EH (cell line): ENCODE results near the gene MSN.
"Not testable (repeated sequence)": the region's sequence is repeated elsewhere in the genome, so short reads cannot be mapped to it uniquely, and the experiment has no call there.

Experiments
- DNase-seq: peaks from one replicate; pipeline ENCODE4 v3.0.0-alpha.2; 2015; ENCODE audit warnings: low read depth

MSN gene

GRCh38 chrX:65667503-65668376 lies at the start of gene MSN:
MSN (plus strand) TSS chrX:65667654; CDS start chrX:65667842, 188 bp downstream.
- peak; percentile 77 for DNase-seq

- DNase-seq = not testable (repeated sequence)
Observed at GRCh38 chrX:65620096-65620705, 47.3 kb upstream of the MSN start.

- DNase-seq = no peak
Observed at GRCh38 chrX:65630771-65631170, 36.7 kb upstream of the MSN start.

- DNase-seq = no peak
Observed at GRCh38 chrX:65633826-65634225, 33.6 kb upstream of the MSN start.

GRCh38 chrX:65634732-65635131 lies 32.7 kb upstream of the MSN start:
- no peak for DNase-seq

GRCh38 chrX:65635378-65635777 lies 32.1 kb upstream of the MSN start:
- DNase-seq = peak; percentile 84

- DNase-seq = no peak
Observed at GRCh38 chrX:65635822-65636221, 31.6 kb upstream of the MSN start.

- DNase-seq = not testable (repeated sequence)
Observed at GRCh38 chrX:65636261-65636660, 31.2 kb upstream of the MSN start.

- no peak for DNase-seq
Observed at GRCh38 chrX:65637335-65637734, 30.1 kb upstream of the MSN start.

GRCh38 chrX:65642914-65643491 lies 24.5 kb upstream of the MSN start:
- no peak for DNase-seq

GRCh38 chrX:65643531-65644052 lies 23.9 kb upstream of the MSN start:
- peak; percentile 65 for DNase-seq

- peak; percentile 87 for DNase-seq
Observed at GRCh38 chrX:65644621-65645289, 22.7 kb upstream of the MSN start.

GRCh38 chrX:65647801-65648200 lies 19.7 kb upstream of the MSN start:
- DNase-seq = peak; percentile 54

GRCh38 chrX:65652098-65652497 lies 15.4 kb upstream of the MSN start:
- DNase-seq = no peak

GRCh38 chrX:65657009-65657441 lies 10.4 kb upstream of the MSN start:
- DNase-seq = not testable (repeated sequence)

GRCh38 chrX:65657659-65658058 lies 9.8 kb upstream of the MSN start:
- no peak for DNase-seq

- DNase-seq = no peak
Observed at GRCh38 chrX:65658229-65658628, 9.2 kb upstream of the MSN start.

GRCh38 chrX:65667157-65667502 lies 324 bp upstream of the MSN start:
- no peak for DNase-seq

GRCh38 chrX:65668377-65669310 lies 1.2 kb downstream of the MSN start:
- DNase-seq = peak; percentile 89

GRCh38 chrX:65671286-65671685 lies 3.8 kb downstream of the MSN start:
- no peak for DNase-seq

GRCh38 chrX:65671966-65672365 lies 4.5 kb downstream of the MSN start:
- DNase-seq = no peak
